Left hindlimb (tissue), 1 donor: ENCODE results near the gene ILF3.
A peak's percentile ranks its signal among the peaks of the same experiment; 100 is the strongest.

Source experiments
- DNase-seq: peaks from one replicate; pipeline ENCODE4 v3.0.0-alpha.2; 2018

ILF3 gene

DNA sequence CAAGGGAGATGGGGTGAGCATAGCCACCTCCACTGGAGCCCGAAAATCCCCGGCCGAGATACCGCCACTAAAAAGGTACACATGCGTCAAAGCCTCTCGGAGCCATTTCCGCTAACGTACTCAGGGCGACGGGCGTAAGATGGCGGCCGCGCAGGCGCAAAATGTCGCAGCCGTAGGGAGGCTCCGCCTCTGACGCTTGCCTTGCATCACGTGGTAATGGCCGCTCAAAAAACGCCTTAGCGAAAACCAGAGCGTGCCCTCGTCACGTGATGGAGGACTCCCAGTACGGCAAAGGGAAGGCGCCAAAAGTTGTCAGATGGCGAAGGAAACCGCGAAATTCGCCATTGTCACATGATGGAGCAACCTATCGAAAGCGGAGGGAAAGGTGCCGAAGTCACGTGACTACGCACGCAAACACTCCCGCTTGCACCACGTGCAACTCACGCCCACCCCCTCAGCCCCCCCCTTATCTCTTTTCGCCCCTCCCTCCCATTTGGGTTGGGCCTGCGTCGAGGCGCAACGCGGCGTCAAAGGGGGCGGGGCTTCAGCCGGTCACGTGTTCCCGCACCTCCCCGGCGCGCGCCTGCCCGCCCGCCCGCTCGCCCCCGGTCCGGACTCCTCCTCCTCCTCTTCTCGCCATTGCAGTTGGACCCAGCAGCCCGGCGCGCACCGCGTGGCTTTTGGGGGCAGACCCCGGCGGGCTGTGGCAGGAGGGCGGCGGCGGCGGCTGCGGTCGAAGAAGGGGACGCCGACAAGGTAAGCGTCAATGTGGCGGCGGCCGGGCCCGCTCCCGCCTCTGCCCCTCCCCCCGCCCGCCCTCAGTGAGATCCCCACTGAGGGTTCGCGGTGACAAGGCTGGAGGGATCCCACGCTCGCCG, at the start of gene ILF3:
Gene ILF3, plus strand, starts transcription at position 615 of the 878 bp plus-strand sequence. CDS start 16,260 bp downstream, outside the sequence.
- DNase-seq: peak; percentile 100

DNA sequence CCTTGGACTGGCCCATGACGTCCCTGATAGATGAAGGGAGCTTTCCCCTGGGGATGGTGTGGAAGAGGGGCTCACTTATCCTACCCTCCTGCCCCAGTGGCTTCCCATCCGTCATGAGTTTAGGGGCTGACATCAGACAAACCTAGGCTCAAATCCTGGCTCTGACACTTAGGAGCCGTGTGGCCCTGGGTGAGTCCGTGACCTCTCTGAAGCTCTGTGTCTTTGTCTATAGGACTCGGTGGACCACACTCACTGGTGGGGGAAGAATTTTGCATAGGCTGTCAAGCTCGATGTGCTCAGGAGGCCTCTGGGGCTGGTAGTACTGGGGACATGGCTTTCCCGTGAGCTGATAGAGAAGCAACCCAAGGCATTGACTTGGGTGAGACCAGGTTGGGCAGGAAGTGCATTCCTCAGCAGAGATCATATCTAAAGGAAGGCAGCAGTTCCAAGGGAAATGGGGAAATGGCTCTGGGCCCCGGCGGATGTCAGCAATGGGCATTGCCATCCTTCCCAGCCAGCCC, 49.6 kb upstream of the ILF3 start:
- DNase-seq: no peak

DNA sequence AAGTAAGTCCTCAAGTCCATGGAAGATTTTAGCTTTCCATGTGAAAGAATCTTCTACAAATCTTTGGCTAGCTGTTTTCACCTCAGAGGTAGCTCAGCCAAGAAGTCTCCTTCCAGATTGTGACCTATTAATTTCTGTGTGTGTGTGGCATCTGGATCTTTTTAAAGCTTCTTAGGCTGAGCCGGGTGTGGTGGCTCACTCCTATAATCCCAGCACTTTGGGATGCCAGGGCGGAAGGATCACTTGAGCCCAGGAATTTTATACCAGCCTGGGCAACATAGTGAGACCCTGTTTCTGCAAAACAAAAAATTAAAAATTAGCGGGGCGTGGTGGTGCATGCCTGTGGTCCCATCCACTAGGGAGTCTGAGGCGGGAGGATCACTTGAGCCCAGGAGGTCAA, 42.2 kb upstream of the ILF3 start:
- DNase-seq: no peak

DNA sequence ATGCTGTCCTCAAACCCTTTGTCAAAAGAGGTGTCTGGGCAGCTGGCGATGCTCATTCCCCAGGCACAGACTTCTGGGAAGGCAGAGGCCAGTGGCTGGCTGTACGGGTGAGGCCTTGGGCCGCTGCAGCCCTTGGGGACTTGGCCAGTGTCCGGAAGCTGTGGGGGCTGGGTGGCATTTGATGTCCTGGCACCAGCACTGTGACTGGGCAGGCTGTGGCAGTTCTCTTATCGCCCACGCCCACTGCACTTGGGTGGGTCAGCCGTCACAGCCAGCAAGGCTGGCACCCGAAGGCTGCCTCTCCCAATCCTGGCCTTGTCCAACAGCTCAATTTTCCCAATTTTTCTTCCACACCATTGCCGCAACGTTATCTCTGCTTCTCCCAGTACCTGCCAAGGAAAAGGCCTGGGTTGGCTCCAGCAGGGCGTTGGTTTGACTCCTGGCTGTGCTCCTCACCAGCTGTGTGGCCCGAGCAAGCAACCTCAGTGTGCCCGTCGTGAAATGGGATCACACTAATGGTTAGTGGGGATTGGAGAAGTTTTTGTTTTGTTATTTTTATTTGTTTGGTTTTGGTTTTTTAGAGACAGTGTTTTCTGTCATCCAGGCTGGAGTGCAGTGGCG, 41.5 kb upstream of the ILF3 start:
- DNase-seq: no peak

DNA sequence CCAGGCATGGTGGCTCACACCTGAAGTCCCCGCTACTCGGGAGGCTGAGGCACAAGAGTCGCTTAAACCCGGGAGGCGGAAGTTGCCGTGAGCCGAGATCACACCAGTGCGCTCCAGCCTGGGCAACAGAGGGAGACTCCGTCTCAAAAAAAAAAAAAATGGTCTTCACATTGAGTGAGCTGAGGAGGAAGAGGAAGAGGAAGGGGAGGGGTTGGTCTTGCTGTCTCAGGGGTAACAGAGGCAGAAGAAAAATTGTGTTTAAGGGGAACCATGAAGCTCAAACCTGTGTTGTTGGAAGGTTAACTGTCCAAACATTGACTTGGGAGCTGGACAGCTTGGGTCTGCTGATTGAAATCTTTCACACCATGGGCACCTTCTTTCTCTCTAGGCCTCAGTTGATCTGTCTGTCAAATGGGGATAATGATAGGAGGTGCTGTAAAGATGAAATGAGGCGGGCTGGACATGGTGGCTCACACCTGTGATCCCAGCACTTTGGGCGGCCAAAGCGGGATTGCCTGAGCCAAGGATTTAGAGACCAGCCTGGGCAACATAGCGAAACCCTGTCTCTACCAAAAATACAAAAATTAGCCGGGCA, 38.6 kb upstream of the ILF3 start:
- DNase-seq: no peak

DNA sequence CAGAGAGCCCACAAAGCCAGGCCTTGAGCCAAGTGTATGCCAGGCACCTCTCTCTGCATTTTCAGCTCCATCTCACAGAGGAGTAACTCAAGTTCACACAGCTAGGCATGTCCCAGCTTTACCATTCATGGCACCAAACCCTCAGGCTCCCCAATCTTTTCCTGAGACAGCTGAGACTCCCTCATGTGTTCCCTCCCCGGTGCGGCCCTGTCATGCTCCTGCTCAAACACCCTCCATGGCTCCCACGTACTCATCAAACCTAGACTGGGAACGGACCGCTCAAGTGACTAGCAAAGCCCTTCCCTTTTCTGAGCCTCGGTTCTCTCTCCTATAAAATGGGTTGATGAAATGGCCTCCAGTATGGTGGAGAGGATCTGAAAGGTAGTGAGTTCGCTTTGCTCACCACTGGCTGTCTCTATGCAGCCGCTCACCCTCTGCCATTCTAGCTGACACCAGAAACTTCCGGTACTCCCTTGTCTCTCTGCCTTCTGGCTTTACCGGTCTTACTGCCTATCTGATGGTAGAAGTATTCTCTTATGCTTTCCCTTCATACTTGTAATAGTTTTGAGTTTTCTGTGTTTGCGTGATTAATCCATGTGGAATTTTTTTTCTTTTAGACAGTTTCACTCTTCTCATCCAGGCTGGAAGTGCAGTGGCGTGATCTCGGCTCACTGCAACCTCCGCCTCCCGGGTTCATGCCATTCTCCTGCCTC, 36.6 kb upstream of the ILF3 start:
- DNase-seq: no peak

DNA sequence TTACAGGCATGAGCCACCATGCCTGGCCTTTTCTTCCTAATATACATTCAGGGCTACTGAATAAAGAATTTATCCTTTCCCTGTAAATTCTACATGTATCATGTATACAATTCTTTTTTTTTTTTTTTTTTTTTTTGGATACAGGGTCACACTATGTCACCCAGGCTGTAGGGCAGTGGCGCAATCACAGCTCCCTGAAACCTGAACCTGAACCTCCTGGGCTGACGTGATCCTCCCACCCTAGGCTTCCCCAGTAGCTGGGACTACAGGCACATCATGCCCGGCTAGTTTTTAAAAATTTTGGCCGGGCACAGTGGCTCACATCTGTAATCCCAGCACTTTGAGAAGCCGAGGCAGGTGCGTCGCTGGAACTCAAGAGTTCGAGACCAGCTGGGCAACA, 35.3 kb upstream of the ILF3 start:
- DNase-seq: no peak

DNA sequence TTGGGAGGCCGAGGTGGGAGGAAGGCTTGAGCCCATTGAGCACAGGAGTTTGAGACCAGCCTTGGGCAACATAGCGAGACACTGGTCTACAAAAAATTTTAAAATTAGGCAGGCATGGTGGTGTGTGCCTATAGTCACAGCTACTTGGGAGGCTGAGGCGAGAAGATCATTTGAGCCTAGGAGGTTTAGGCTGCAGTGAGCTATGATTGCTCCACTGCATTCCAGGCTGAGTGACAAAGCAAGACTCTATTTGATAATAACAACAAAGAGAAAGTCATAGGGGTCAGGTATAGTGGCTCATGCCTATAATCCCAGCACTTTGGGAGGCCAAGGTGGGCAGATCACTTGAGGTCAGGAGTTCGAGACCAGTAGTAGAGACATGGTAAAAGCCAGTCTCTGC, 33.4 kb upstream of the ILF3 start:
- no peak for DNase-seq

DNA sequence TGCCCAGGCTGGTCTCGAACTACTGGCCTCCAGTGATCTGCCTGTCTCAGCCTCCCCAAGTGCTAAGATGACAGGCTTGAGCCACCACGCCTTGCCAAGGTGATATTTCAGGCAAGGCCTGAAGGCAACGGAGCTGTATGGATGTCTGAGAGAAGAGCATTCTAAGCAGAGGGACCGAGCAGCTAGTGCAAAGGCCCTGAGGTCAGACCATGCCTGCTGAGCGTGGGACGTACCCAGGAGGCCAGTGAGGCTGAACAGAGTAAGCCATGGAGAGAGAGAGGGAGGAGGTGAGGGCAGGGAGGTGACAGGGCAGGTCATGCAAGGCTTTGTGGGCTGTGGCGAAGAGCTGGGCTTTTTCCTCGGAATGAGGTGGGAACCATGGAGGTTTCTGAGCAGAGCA, 32.2 kb upstream of the ILF3 start:
- no peak for DNase-seq

DNA sequence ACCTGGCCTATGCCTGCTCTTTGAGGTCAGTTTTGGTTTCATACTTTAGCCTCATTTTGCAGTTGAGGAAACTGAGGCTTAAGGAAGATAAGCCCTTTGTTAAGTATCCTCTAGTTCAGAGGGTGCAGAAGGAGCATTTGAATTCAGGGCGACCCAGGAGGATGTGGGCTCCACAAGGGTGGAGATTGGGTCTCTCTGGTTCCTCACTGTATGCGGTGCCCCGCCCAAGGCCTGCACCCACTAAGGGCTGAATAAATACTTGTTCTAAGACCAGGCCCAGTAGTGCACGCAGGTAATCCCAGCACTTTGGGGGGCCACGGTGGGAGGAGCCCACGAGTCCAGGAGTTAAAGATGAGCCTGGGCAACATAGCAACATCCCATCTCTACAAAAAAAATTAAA, 29.6 kb upstream of the ILF3 start:
- no peak for DNase-seq

DNA sequence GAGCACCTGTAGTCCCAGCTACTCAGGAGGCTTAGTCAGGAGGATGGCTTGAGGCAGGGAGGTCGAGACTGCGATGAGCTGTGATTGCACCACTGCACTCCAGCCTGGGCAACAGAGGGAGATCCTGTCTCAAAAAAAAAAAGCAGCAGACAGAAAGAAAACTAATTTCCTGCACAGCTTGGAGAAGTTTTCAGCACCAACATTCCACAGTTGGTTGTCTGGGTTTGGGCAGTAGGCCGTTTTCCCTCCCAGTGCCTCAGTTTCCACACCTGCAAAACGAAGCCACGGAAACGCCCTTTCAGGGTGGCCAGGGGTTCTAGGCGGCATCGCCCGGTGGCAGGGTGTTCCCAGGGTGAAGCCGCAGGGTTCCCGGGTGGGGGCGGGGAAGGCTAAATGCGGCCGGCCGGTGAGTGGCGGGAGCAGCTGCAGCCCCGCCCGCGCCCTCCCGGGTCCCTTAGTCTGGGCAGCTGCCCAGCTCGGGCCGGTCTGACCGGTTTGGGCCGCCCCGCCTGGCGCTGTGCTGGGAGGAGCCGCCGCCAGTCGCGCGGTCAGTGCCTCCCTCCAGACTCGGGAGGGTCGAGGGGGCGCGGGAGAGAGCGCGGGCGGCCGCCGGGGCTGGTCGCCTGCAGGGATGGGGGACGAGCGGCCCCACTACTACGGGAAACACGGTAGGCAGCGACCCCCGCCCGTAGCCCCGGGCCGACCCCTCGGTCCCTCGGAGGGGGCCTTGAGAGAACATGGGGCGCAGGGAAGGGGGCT, 29.0 kb upstream of the ILF3 start, which contains the start of gene SLC44A2:
Gene SLC44A2, plus strand, starts transcription at position 551 of the 759 bp plus-strand sequence. Its CDS starts 81 bp downstream, at position 632.
- DNase-seq: peak; percentile 90

DNA sequence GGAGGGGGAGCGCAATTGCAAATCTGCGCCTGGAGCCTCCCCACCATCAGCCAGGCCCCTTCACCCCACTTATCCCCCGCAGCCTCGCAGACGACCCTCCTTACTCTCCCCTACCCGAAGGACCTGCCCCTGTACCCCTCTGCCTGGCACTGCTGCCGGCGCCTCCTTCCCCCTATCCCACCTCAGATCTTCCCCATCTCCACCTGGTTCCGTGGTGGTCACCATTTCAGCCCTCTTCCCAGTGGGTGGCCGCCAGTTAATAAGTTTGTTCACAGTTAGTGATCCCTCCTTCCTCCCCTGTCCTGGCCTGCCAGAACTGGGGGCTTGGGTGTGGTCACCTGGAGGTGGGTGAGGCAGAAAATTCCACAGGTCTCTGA, 28.4 kb upstream of the ILF3 start:
- no peak for DNase-seq

DNA sequence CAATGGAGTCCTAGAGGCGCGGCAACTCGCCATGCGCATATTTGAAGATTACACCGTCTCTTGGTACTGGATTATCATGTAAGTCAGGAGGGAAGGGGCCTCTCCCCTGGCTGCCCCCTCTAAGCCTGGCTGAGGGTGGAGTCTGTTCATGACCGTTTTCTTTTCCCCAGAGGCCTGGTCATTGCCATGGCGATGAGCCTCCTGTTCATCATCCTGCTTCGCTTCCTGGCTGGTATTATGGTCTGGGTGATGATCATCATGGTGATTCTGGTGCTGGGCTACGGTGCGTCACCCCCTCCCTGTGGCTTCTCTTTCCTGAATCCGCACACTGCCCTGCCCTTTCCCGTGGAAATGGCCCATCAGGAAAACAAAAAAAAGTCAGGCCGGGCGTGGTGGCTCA, 22.3 kb upstream of the ILF3 start:
- no peak for DNase-seq

DNA sequence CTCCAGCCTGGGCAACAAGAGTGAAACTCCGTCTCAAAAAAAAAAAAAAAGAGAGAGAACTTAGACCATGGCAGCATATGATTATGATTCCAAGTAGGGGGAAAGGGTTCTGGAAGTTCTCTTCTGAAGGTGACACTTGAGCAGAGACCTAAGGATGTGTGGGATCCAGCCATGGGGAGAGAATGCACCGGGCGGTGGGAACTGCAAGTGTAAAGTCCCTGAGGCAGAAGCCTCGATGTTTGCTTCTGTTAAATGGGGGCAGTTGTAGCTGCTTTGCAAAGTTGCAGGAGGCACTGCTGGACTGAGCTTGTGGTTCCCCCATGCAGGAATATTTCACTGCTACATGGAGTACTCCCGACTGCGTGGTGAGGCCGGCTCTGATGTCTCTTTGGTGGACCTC, 19.7 kb upstream of the ILF3 start:
- no peak for DNase-seq

DNA sequence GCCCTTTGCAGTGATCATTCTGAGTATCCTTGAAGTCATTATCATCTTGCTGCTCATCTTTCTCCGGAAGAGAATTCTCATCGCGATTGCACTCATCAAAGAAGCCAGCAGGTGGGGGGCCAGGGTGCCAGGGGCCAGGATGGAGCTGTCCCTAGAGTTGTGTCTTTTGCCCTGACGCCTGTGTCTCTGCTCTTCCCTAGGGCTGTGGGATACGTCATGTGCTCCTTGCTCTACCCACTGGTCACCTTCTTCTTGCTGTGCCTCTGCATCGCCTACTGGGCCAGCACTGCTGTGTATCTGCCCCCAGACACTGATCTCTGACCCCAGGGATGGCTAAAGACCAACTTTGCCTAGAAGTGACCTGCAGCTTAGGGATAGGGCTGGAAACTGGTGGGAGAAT, 19.2 kb upstream of the ILF3 start:
- no peak for DNase-seq

DNA sequence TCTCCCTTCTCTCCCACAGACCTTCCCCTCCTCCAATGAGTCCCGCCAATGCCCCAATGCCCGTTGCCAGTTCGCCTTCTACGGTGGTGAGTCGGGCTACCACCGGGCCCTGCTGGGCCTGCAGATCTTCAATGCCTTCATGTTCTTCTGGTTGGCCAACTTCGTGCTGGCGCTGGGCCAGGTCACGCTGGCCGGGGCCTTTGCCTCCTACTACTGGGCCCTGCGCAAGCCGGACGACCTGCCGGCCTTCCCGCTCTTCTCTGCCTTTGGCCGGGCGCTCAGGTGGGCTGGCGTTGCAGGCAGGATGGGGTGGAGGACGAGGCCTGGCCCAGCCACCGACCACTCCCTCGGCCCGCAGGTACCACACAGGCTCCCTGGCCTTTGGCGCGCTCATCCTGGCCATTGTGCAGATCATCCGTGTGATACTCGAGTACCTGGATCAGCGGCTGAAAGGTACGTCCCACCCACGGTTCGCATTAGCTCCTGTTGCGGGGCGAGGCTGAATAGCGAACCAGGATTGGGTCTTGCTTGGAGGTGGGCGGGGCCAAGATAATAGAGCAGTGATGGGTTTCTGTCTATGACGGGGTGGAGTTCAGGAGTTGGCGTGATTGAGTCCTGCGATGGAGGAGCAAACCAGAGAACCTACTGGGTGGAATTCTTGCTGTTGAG, 17.7 kb upstream of the ILF3 start:
- DNase-seq: no peak

DNA sequence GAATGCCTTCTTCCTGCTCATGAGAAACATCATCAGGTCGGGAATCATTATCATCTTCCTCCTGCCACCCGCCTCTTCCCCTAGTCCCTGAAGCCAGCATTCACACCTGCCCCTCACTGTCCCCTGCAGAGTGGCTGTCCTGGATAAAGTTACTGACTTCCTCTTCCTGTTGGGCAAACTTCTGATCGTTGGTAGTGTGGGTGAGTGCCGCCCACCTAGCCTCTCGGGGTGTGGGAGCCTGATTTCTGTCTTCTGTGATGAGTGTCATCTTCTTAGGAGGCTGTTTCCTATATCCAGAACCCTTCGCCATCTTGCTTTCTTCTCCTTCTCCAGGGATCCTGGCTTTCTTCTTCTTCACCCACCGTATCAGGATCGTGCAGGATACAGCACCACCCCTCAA, 16.3 kb upstream of the ILF3 start:
- DNase-seq: no peak

DNA sequence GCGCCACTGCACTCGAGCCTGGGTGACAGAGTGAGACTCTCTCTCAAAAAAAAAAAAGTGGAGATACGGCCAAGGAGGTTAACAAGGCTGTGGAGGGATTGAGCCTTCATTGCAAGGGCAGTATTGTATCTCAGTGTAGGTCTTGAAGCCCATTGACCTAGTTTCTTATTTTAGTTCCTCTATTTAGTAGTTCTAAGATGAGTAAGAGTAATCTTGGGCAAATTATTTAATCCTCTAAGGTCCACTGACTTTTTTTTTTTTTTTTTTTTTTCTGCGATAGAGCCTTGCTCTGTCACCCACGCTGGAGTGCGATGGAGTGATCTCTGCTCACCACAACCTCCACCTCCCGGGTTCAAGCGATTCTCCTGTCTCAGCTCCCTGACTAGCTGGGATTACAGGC, 14.3 kb upstream of the ILF3 start:
- DNase-seq: no peak

DNA sequence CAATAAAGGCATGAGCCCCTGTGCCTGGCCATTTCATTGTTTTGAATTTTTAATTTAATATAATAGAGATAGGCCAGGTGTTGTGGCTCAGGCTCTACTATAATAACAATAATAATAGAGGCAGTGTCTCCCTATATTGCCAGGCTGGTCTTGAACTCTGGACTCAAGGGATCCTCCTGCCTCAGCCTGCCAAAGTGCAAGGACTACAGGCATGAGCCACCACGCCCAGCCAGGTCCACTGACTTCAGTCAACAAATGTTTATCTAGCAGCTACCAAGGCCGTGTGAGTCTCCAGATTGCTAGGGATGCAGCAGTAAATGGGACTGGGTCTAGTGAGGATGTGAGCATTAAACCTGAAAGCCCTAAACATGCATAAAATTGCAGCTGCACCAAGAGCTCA, 13.8 kb upstream of the ILF3 start:
- DNase-seq: no peak

DNA sequence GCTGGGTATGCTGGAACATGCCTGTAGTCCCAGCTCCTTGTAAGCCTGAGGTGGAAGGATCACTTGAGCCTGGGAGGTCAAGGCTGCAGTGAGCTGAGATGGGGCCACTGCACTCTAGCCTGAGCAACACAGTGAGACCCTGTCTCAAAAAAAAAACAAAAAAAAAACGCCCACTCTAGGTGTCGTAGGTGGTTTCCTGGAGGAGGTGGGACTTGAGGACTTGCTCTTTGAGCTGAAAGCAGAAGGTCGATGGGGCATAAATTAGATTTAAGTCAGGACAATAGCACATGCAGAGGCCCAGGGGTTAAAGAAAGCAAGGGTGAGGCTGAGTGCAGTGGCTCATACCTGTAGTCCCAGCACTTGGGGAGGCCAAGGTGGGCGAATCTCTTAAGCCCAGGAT, 12.9 kb upstream of the ILF3 start:
- no peak for DNase-seq

DNA sequence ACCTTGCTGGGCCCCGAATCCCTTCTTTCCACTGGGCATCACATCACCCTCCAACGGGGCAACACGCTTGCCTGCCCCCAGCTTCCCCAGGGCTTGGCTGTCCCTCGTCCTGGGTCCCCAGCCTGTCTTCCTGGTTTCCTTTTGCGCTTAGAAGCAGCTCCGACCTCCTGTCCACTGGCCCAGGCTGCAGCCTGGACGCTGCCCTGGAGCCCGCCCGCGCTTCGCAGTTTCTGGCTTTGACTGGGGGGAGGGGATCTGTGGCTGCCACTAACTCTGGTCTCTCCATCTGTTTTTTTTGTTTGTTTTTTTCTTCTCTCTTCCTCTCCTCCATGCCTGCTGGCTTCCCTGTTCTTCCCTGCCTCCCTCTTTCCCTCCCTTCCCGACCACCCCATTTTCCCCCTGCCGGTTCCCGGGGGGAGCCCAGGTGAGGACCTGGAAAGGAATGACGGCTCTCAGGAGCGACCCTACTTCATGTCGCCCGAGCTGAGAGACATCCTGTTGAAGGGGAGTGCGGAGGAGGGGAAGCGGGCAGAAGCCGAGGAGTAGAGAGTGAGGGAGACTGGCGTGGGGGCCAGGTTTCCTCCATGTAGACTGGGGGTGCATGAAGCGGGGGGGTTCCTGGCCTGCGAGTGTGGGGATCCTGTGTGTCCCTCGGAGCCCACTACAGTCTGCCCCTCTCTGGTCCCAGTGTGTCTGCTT, 11.5 kb upstream of the ILF3 start:
- peak; percentile 65 for DNase-seq
